Natural killer cell (primary cell): Measurements from ENCODE around the gene FBXO42. TPM values are rescaled to one million over a fixed set of nuclear protein-coding genes. Genes with fewer than 3 reads are reported as not detected.

Experiments
- ATAC-seq, 3 donors: fragments of 150-1000 bp in 2 of 3; fragments of 200-7000 bp in 1 of 3; cut with Tn5 transposase; 1 replicate in 1 of 3; 2 replicates in 2 of 3; pipeline ENCODE4 v1.10.0; 2021; ENCODE audit warnings: mild to moderate bottlenecking in 2 of 3, moderate library complexity in 2 of 3
- DNase-seq, 2 donors: peaks; one replicate each; pipeline versions ENCODE4 v3.0.0 to v3.0.0-alpha.2; 2013 to 2021; ENCODE audit warnings: mixed read lengths in 1 of 2
- H3K27ac ChIP-seq: one replicate; pipeline ENCODE4 v1.5.1; 2013; ENCODE audit warnings: mild to moderate bottlenecking, low read length
- H3K27me3 ChIP-seq: one replicate; pipeline ENCODE4 v1.6.1; 2013; ENCODE audit warnings: low read length; ENCODE audit not compliant: control insufficient read depth, insufficient read depth
- H3K36me3 ChIP-seq: one replicate; pipeline ENCODE4 v1.6.1; 2013; ENCODE audit warnings: low read length; ENCODE audit not compliant: control insufficient read depth, insufficient read depth
- H3K4me1 ChIP-seq: one replicate; pipeline ENCODE4 v1.6.1; 2013; ENCODE audit warnings: low read length; ENCODE audit not compliant: control insufficient read depth, insufficient read depth
- H3K4me3 ChIP-seq: one replicate; pipeline ENCODE4 v1.5.1; 2013; ENCODE audit warnings: low read length
- H3K9me3 ChIP-seq: one replicate; pipeline ENCODE4 v1.6.1; 2013; ENCODE audit warnings: low read length; ENCODE audit not compliant: control insufficient read depth, insufficient read depth
- H3K27ac Mint-ChIP-seq, 2 donors: one replicate each; pipeline ENCODE4 v1.8.0; 2022; ENCODE audit warnings: mild to moderate bottlenecking in 2 of 2, mixed read lengths in 2 of 2, moderate library complexity in 1 of 2
- H3K27me3 Mint-ChIP-seq, 2 donors: one replicate each; pipeline ENCODE4 v1.8.0; 2022; ENCODE audit warnings: low read depth in 2 of 2, mixed read lengths in 2 of 2
- H3K36me3 Mint-ChIP-seq: one replicate; pipeline ENCODE4 v1.8.0; 2022; ENCODE audit warnings: mixed read lengths
- H3K4me1 Mint-ChIP-seq, 2 donors: one replicate each; pipeline ENCODE4 v1.8.0; 2022; ENCODE audit warnings: mixed read lengths in 2 of 2
- H3K4me3 Mint-ChIP-seq: one replicate; pipeline ENCODE4 v1.8.0; 2022; ENCODE audit warnings: mild to moderate bottlenecking, moderate library complexity, mixed read lengths
- H3K9me3 Mint-ChIP-seq, 2 donors: one replicate each; pipeline ENCODE4 v1.8.0; 2022; ENCODE audit warnings: mixed read lengths in 2 of 2
- WGBS: methylation state at CpG from one replicate; pipeline ENCODE4 v1.1.7; 2013; ENCODE audit warnings: missing lambda C conversion rate; ENCODE audit not compliant: insufficient coverage; 5-methylcytosine and 5-hydroxymethylcytosine counted together
- intact Hi-C: fragments of 100-400 bp; cut with micrococcal nuclease; formaldehyde crosslinking; loops from one replicate; pipeline ENCODE4 v1.14.2; 2022
- total RNA-seq, 4 donors: library from RNA; stranded (reverse); fragments of 120-200 nt in 1 of 4; gene quantifications; one replicate each; pipeline versions ENCODE4 v1.2.3 to v1.2.4, GENCODE V29; 2013 to 2022
- TF ChIP-seq, protein P1 (sequence below): fragments of 200-600 bp; IDR thresholded peaks from one replicate; pipeline ENCODE4 v1.8.0; 2022; ENCODE audit warnings: antibody characterized with exemption

The FBXO42 gene
- total RNA-seq, 3 donors from 2014 or later (not counting 1 experiment from before 2014, with no cell fraction given) = 19.5 to 24.5 (median 24.1) TPM

DNA sequence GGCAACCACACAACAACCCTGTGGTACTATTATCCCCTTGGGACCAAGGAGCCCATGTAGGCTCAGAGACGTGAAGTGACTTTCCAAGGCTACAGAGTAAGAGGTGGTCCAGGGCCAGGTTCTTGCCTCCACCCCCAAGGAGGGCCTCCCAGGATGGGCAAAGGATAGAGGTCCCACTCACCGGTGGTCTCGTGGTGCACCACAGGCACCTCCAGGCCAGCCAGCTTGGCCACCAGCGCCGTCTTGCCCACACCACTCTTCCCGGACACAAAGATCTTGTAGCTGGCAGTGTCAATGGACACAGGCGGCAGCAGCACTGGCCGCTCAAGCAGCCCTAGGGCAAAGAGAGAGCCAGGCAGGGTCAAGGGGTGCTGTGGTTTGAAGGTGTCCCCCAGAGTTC lies 118.8 kb downstream of the FBXO42 start:
- H3K4me1 Mint-ChIP-seq = peaks cover 15 to 28% of the 10 kb centered on the region in 2 donors
- TF ChIP-seq, protein P1, sequence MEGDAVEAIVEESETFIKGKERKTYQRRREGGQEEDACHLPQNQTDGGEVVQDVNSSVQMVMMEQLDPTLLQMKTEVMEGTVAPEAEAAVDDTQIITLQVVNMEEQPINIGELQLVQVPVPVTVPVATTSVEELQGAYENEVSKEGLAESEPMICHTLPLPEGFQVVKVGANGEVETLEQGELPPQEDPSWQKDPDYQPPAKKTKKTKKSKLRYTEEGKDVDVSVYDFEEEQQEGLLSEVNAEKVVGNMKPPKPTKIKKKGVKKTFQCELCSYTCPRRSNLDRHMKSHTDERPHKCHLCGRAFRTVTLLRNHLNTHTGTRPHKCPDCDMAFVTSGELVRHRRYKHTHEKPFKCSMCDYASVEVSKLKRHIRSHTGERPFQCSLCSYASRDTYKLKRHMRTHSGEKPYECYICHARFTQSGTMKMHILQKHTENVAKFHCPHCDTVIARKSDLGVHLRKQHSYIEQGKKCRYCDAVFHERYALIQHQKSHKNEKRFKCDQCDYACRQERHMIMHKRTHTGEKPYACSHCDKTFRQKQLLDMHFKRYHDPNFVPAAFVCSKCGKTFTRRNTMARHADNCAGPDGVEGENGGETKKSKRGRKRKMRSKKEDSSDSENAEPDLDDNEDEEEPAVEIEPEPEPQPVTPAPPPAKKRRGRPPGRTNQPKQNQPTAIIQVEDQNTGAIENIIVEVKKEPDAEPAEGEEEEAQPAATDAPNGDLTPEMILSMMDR = no peak
- no peaks in the 10 kb centered on the region for H3K36me3 ChIP-seq
- H3K4me3 ChIP-seq = no peak overlapping the region
- no peaks in the 10 kb centered on the region for H3K36me3 Mint-ChIP-seq
- intact Hi-C loops = no loop called here
- H3K27ac Mint-ChIP-seq = no peak overlapping the region
- H3K27me3 Mint-ChIP-seq = peaks cover 3 to 6% of the 10 kb centered on the region in 2 donors
- H3K9me3 Mint-ChIP-seq = no peaks in the 10 kb centered on the region
- no peaks in the 10 kb centered on the region for H3K27me3 ChIP-seq
- DNase-seq (no peak), ATAC-seq (no peak)
- peaks cover 26% of the 10 kb centered on the region for H3K4me1 ChIP-seq
- H3K9me3 ChIP-seq = no peaks in the 10 kb centered on the region
- WGBS = 94% methylated on average over 8 of the region's 8 CpGs
- H3K27ac ChIP-seq = no peak overlapping the region
- no peak overlapping the region for H3K4me3 Mint-ChIP-seq

DNA sequence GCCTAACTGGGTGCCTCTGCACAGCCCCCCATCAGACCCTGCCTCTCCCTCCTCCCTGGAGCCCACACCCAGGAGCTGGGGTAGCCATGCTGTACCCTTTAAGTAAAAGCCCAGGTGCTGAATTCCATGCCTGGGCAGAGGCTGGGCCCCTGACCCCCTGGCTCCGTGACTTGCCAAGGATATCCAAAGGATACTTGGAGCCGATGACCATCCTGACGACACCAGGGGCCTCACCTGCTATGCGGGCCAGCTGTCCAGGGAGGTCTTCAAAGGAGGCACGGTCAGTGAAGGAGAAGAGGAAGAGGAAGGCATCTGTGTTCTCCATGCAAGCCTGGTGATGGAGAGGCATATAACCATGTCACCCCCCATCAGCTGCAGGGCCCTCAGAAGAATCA lies 120.0 kb downstream of the FBXO42 start:
- intact Hi-C loops = no loop called here
- H3K27ac Mint-ChIP-seq = no peak overlapping the region
- peaks cover 26% of the 10 kb centered on the region for H3K4me1 ChIP-seq
- H3K27ac ChIP-seq = no peak overlapping the region
- no peaks in the 10 kb centered on the region for H3K9me3 ChIP-seq
- no peaks in the 10 kb centered on the region for H3K9me3 Mint-ChIP-seq
- H3K36me3 Mint-ChIP-seq = no peaks in the 10 kb centered on the region
- TF ChIP-seq, protein P1 = no peak
- peaks cover 16 to 32% of the 10 kb centered on the region in 2 donors for H3K4me1 Mint-ChIP-seq
- no peaks in the 10 kb centered on the region for H3K36me3 ChIP-seq
- H3K27me3 ChIP-seq = peaks cover 8% of the 10 kb centered on the region
- H3K27me3 Mint-ChIP-seq = peaks cover 12 to 14% of the 10 kb centered on the region in 2 donors
- WGBS = 98% methylated on average over 5 of the region's 5 CpGs
- no peak overlapping the region for H3K4me3 ChIP-seq
- no peak for ATAC-seq
- H3K4me3 Mint-ChIP-seq = no peak overlapping the region
- DNase-seq = no peak

DNA sequence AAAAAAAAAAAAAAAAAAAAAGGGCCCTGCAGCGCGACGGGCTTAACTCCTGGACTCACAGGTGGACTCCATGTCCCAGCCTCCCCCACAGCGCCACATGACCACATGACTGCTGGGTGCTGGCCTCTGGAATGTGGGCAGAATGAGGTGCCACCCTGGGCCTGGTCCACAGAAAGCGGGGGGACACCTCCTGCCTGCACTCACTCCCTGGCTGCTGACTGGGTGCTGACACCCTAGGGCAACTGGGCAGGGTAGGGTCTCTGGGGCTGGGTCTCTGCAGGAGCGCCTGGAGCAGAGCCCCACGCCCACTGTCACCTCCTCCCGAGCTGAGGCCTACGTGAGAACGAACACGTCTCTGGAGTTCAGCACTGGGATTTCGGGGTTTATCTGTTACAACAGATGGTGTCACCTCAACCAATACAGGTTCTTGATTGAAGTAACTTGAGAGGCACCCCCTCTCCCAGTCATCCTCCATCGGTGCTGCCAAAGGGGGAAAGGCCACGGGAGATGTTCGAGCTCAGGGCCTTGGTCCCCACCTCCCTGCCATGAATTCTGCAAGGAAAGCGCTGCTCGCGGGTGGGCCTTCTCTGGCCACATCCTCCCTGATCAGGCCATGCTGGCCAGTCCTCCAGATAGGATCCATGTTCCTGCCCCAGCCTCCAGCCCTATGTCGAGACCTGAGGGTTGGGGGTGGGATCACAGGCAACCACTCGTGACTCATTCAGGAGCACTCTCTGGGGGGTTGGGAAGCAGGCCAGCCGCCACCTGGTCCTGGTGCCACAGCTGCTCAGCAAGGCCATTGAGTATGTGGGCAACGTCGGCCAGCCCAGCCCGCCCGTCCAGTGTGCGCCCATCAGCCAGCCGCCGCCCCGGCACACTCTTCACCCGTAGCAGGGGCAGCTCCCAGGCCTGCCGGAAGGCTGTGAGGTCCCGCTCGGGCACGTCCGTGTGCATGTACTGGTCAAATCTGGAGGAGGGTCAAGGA lies 120.7 kb downstream of the FBXO42 start:
- Histone ChIP-seq H3K36me3 (no peaks in the 10 kb centered on the region), H3K9me3 (no peaks in the 10 kb centered on the region), H3K27me3 (peaks cover 13% of the 10 kb centered on the region), H3K4me1 (peaks cover 25% of the 10 kb centered on the region), H3K4me3 (no peak overlapping the region), H3K27ac (no peak overlapping the region)
- no peak for DNase-seq
- WGBS = 96% methylated on average over 35 of the region's 35 CpGs
- H3K4me3 Mint-ChIP-seq = no peak overlapping the region
- TF ChIP-seq, protein P1 = no peak
- H3K27ac Mint-ChIP-seq = no peak overlapping the region
- H3K9me3 Mint-ChIP-seq = no peaks in the 10 kb centered on the region
- intact Hi-C loops = no loop called here
- H3K36me3 Mint-ChIP-seq = no peaks in the 10 kb centered on the region
- peaks cover 13 to 25% of the 10 kb centered on the region in 2 donors for H3K4me1 Mint-ChIP-seq
- ATAC-seq = no peak
- H3K27me3 Mint-ChIP-seq = peaks cover 12 to 16% of the 10 kb centered on the region in 2 donors
